Activated CD8-positive, alpha-beta memory T cell treated with anti-CD3 and anti-CD28 coated beads, Interleukin-2, amount 50 U/mL, for 4 hours (primary cell): Measurements from ENCODE around the gene ROPN1L.
"Not testable (repeated sequence)": the region's sequence is repeated elsewhere in the genome, so short reads cannot be mapped to it uniquely, and the experiment has no call there.

Experiments used
- DNase-seq: peaks from one replicate; pipeline ENCODE4 v3.0.0-alpha.2; 2020

Gene ROPN1L

DNA sequence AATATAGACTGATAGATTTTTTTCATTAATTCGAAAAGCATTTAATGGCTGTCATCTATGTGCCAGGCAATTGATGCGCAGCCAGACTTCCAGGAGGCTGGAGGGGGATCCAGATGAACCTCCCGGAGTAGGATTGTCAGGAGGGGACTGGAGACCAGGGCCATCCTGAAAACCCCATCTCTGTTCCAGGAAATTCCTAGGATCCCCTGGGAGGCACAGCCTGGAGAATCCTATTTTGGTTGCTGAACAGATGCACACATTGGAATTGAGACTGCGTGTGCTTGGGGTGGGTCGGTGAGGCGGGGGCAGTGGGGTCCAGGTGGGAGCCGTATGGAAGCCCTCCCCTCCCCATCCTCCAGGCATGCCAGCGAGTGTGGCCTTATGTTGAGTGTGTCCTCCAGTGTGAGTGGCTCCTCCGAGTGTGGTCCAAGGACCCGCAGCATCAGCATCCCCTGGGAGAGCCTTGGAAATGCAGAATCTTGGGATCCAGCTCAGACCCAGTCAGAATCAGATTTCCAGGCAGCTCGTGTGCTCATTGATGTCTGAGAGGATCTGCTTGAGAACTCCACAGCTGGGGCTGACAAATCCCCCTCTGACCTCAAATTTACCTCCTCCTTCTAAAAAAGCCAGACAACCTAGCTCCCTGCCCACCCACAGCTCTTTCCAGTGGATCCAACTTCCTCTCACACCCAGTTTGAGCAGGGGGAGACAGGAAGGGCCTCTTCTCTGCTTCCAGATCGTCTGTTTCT lies 38.7 kb downstream of the ROPN1L start:
- no peak for DNase-seq

DNA sequence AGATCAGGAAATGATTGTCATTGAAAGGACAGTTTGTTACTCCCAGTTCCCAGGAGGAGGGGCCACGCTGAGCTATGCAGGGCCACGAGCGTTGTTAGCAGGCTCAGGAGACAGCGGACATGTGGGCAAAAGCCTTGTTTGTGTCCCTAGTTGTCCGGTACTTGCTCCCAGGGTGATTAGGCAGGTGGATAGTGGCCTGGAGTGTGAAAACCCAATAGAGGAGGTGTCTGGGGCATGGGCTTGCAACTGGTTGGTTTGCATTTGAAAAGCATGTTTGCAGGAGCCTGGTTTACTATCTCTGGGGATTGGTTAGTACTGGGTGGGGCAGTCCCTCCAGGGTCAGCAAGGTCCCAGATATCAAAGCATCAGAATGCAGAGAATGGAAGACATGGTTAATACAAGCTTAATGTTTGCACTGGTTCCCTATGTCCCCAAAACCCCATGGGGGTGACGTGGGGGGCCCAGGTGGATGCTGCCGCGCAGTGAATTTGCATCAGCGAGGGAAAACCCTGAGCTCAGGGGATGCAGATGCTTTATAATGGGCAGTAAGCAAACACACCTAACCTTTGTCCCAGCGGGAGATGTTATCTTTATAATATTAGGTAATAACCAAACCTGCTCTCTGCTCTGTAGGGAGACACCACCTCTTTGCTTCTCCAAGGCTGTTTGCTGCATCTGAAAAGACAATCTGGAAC lies 39.7 kb downstream of the ROPN1L start:
- no peak for DNase-seq

DNA sequence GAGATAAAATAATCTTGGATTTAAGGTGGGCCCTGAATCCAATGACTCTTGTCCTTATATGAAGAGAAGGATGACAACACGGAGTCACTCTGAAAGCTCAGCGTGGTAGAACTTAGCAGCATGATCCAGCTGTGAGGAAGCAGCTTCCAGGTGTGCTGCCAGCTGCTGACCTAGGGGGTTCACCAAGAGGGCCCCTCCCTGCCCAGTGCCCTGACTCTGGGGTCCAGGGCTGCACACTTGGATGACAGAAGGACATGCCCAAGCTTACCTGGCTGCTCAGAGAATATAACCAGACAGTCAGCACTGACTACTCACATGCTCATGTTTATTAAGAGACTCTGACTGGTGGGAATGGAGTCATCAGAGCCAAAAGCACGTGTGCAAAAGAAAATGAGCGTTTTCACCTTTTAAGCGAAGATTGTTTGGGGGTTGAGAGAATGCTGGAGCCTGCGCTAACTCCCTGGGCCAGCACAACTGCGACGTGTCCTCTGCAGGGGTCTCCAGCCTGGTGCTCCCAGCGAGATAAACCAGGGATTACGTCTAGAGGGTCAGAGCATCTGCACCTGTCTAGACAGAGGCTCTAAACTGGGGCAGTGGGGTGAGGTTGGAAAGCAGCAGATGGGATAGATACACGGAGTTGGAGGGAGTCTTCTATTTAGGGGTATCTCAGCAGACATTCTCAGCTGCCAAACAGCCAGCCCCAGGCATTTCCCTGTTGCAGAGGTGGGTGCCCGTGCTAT lies 41.3 kb downstream of the ROPN1L start:
- no peak for DNase-seq

- DNase-seq: no peak
Measured at GRCh38 chr5:10484774-10485141, 43.1 kb downstream of the ROPN1L start.

DNA sequence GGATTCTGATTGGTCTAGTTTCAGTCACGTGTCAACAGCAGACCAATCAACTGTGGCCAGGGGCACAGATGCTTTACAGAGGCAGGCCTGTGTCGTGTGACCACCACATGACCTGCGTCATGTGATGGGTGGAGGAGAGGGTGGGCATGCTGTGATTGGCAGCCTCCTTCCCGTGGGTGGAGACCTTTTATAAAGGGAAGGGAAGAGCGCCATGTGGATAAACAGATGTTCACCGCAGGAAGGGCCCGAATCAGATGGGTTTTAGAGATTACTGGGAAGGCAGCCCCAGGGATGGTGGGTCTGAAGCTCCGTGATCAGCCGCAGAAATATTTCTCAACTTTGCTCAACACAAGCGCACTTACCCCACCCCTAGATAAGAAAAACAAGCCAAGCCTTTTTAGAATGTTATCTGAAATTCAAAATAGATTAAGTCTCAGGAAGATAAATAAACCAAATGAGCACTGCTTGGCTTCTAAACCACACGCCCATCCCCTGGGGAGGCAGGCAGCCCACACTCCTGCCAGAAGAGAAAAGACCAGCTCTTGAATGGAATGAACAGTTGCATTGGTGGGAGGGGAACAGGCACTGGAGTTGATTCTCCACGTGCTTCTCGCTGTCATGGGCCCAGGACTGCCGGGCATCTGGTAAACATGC lies 43.6 kb downstream of the ROPN1L start:
- DNase-seq: no peak

DNA sequence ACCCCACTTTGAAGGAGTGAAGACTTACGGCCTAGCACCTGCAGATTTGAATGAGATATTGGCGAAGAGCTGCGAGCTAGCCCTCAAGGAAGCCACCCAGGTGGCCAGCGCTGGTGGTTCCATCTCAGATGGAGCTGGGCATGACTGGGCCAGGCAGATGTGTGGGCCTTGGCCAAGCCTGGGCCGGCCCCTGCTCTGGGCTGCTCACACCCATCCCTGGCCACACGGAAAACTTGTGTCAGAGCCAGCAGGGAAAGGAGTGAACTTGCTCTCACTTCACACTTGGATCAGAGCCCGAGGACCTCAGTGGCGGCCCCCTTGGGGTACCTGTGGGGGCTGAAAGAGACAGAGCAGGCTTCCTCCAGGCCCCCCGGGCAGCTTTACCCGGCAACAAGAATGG lies 44.2 kb downstream of the ROPN1L start:
- no peak for DNase-seq

GRCh38 chr5:10486511-10487344 lies 45.0 kb downstream of the ROPN1L start:
- no peak for DNase-seq

DNA sequence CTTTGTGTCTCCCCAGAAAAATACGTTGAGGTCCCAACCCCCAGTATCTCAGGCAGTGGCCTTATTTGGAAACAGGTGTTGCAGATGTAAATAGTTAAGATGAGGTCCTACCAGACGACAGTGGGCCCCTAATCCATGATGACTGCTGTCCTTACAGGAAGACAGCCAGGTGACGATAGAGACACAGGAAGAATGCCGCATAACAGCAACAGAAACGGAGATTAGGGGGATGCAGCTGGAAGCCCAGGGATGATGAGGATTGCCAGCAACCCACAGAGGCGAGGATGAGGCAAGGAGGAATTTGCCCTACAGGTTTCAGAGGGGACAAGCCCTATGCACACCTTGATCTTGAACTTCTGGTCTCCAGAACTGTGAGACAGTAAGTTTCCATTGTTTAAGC lies 46.5 kb downstream of the ROPN1L start:
- DNase-seq: no peak

DNA sequence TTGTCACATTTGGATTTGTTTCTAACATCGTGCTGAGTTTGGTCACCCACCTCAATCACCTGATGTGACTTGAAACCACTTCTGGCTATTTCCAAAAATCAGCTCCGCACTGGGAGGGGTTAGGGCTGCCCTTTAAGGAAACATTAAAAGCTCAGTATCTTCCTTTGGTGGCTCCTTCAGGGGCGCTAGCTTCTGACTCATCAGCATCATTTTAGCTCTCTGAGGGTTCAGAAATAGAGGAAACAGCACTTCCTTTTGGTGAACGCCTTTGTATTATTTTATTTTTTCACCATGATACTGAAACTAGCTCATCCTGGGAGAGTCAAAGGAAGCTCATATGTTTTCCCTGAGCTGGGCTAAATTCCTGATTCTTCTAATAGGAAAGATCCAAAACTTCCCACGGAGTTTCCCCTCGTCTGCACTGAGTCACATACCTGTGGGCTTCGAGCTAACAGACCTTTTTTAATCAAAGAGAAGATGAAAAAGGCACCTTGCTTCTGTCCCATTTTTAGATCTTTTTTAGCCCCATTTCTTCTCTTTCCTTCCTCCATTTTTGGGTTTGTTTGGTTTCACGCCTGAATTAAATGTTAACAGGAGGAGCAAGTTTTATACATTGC lies 48.2 kb downstream of the ROPN1L start:
- DNase-seq: no peak

DNA sequence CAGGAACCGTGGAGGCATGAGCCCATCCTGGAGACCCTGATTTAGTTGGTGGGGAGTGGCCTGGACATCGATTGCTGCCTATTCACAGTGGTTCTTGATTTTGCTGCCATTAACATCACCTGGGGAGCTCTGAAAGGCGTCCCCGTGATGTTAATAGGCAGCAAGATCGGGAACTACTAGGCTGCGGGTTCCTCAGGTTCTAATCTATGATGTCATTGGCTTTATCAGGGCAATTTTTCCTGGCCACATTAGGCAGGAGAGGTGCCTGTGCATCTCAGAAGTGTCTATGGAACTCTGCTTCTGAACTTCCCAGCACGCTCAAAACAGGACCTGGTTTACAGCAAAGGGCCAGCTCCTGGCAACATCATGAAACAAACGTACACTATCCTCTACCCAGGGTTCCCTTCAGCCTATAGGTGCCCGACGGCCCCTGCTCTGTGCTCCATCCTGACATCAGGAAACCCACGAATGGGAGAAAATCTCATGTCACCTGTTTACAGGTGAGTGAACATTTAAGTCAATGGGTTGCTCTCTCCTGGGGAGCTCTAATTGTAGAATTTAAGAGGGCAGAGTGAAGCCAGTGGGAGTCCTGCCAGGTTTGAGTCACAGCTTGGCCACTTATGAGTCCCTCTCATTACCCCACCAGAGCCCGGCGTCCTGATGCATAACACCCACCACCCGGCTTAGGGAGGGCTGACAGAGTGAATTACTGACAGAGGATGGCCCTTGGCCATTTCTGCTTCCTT lies 49.4 kb downstream of the ROPN1L start:
- DNase-seq: no peak

DNA sequence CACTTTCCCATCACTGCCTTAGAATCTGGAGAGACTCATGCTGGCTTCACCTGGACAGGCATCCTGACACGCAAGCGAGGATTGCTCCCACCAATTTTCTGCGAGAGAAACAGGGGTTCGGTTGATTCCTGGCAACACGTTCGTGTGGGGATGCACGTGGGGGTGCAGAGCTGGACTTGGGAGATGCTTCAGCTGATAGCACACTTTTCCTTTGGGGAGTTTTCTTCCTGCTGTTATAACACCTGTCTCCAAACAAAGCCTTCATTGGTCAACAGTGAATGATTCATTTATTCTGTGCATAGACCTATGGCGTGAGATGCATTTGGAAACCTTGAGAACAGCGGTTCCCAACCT lies 50.0 kb downstream of the ROPN1L start:
- no peak for DNase-seq

- DNase-seq: no peak
Measured at GRCh38 chr5:10493884-10494283, 52.2 kb downstream of the ROPN1L start.

GRCh38 chr5:10494497-10494896 lies 52.8 kb downstream of the ROPN1L start:
- not testable (repeated sequence) for DNase-seq

- DNase-seq: no peak
Measured at GRCh38 chr5:10497554-10497953, 55.9 kb downstream of the ROPN1L start.

DNA sequence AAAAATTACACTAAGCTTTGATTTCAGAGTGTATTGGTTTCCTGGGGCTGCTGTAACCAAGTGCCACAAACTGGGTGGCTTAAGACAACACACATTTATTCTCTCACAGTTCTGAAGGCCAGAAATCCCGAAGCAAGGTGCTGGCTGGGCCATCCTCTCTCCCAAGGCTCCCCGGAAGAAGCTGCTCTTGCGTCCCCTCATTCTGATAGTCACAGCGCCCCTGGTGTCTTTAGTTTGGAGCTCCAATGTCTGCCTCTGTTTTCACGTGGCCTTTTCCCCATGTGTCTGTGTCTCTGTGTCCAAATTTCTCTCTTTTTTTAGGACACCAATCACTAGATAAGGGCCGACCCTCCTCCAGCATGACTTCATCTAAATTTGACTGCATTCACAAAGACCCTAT lies 56.7 kb downstream of the ROPN1L start:
- no peak for DNase-seq

DNA sequence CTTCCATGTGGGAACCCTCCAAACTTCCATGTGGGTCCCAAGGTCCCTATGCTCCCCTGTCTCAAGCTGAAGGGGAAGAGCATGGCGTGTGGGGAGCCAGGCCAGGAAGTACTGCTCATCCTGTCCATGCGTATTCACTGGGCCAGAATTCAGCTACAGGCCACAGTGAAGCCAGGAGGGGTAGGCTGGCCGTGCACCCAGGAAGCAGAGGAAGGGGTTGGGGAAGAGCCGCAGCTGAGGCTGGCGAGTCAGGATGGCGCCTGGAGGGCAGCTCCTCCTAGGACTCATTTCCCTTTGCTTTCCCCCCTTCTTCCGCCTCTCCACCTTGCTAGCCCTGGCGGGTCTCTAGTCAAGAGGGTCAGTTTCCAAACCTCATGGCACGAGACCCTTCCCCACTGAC lies 57.4 kb downstream of the ROPN1L start:
- DNase-seq: no peak

- no peak for DNase-seq
Measured at GRCh38 chr5:10499776-10500175, 58.1 kb downstream of the ROPN1L start.

GRCh38 chr5:10500669-10501068 lies 59.0 kb downstream of the ROPN1L start:
- DNase-seq: no peak

DNA sequence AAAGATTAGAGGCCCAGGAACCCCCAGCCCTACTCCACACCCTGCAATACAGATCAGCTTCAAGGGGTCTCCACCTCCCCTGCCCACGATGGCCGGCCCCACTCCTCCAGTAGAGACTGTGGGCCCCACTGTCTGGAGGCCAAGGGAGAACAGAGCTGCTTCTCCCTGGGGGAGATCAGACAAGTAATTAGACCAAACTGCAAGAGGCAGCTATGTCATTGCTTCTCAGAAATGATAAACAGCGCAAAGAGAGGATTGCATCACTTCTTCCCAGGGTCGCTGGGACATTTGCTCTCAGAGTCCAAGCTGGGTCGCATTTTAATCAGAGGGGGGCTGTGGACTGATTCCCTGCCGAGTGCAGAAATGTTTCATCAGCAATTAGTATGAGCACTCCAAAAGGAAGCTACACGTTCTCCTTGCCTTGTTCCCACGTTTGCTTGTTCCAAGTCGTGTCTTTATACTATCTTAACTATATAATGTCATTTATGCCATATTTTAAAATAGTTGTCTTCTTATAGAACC lies 59.9 kb downstream of the ROPN1L start:
- no peak for DNase-seq

GRCh38 chr5:10502130-10502529 lies 60.5 kb downstream of the ROPN1L start:
- no peak for DNase-seq

DNA sequence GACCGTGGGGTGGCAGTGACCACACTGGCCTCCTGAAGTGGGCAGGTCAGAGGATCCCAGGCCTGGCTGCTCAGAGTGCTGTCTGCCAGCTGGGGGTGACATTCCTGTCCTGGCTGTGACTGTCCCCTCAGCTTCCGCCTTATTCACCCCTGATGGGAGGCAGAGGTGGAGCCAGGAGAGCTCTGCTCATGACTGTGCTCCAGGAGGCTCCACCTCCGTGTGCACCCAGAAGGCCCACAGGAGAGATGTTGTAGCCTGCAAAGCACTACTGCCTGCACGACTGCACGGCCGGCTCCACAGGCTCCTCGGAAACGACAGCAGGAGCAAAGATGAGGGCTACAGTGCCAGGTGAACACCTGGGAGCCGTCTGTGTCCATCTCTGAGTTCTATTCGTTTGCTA lies 60.9 kb downstream of the ROPN1L start:
- no peak for DNase-seq
